ENCODE results near the gene SCPEP1.
"Not testable (repeated sequence)": the region's sequence is repeated elsewhere in the genome, so short reads cannot be mapped to it uniquely, and the experiment has no call there.

DNA sequence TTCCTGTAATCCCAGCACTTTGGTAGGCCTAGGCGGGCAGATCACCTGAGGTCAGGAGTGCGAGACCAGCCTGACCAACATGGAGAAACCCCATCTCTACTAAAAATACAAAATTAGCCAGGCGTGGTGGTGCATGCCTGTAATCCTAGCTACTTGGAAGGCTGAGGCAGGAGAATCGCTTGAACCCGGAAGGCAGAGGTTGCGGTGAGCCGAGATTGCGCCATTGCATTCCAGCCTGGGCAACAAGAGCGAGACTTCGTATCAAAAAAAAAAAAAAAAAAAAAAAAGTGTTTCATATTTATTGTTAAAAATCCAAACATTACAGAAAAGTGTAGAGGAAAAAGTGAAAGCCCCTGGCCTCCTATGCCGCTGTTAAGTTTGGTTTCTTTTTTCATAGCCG, 2.6 kb downstream of the SCPEP1 start:
- not testable (repeated sequence) for TF ChIP-seq POLR2A (IDR thresholded peaks at IDR 0.05)
- TF ChIP-seq, protein P1, sequence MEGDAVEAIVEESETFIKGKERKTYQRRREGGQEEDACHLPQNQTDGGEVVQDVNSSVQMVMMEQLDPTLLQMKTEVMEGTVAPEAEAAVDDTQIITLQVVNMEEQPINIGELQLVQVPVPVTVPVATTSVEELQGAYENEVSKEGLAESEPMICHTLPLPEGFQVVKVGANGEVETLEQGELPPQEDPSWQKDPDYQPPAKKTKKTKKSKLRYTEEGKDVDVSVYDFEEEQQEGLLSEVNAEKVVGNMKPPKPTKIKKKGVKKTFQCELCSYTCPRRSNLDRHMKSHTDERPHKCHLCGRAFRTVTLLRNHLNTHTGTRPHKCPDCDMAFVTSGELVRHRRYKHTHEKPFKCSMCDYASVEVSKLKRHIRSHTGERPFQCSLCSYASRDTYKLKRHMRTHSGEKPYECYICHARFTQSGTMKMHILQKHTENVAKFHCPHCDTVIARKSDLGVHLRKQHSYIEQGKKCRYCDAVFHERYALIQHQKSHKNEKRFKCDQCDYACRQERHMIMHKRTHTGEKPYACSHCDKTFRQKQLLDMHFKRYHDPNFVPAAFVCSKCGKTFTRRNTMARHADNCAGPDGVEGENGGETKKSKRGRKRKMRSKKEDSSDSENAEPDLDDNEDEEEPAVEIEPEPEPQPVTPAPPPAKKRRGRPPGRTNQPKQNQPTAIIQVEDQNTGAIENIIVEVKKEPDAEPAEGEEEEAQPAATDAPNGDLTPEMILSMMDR (IDR thresholded peaks at IDR 0.05), result not testable (repeated sequence)

Data from transverse colon (tissue), 3 donors.